HUDEP-2 (cell line): ENCODE results near the gene ATF7.
"Not testable (repeated sequence)": the region's sequence is repeated elsewhere in the genome, so short reads cannot be mapped to it uniquely, and the experiment has no call there.

Source experiments
- DNase-seq, 76 experiments: peaks; one replicate each; lab custom pipeline; 2025; ENCODE audit not compliant: unreplicated experiment in 76 of 76; lab: John Stamatoyannopoulos, UW

ATF7 gene

GRCh38 chr12:53568809-53569557 lies 57.2 kb downstream of the ATF7 start:
- DNase-seq = no peak

- no peak for DNase-seq
These were observed 58.0 kb downstream of the ATF7 start for GRCh38 chr12:53567961-53568808.

DNA sequence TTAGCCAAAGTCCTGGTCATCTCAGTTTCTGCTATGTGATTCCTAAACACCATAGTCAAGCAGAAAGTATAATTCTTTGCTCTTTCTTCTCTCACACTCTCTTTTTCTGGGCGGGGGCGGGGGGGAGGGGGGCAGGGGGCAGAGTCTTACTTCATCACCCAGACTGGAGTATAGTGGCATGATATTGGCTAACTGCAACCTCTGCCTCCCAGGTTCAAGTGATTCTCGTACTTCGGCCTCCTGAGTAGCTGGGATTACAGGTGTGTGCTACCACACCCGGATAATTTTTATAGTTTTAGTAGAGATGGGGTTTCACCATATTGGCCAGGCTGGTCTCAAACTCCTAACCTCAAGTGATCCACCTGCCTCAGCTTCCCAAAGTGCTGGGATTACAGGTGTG lies 60.8 kb downstream of the ATF7 start:
- not testable (repeated sequence) for DNase-seq

- no peak for DNase-seq
These were observed 61.2 kb downstream of the ATF7 start for GRCh38 chr12:53564941-53565340.

DNA sequence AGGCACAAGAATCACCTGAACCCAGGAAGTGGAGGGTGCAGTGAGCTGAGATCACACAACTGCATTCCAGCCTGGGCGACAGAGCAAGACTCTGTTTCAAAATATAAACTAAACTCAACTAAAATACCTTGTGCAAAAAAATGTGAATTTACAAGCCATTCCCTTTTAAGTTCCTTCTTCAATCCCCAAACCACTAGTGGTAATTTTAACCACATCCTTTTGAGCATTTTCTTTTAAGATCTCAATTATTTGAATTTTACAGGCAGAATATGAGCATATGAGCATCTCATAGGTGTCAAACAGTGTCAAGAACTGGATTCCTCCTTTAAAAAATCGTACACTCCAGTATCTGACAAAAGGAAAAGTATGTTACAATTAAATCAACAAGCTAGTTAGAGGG lies 61.9 kb downstream of the ATF7 start:
- DNase-seq = no peak

- DNase-seq = no peak
These were observed 62.6 kb downstream of the ATF7 start for GRCh38 chr12:53563452-53564028.

DNA sequence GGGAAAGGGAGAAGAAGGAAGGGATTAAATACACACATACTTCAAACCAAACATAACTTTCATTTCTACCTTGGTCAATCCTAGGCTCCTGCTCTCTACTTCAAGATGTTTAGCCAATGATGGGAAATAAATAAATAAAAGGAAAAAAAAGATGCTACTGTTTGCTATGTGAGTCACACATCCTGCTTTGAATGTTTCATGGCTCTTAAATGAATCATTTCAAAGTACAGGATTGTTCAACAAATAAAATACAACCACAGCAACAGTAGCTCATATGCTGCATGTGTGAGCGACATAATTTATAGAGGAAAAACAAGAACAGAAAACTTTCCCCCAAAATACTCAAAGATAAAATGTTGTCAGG lies 64.6 kb downstream of the ATF7 start:
- no peak for DNase-seq

DNA sequence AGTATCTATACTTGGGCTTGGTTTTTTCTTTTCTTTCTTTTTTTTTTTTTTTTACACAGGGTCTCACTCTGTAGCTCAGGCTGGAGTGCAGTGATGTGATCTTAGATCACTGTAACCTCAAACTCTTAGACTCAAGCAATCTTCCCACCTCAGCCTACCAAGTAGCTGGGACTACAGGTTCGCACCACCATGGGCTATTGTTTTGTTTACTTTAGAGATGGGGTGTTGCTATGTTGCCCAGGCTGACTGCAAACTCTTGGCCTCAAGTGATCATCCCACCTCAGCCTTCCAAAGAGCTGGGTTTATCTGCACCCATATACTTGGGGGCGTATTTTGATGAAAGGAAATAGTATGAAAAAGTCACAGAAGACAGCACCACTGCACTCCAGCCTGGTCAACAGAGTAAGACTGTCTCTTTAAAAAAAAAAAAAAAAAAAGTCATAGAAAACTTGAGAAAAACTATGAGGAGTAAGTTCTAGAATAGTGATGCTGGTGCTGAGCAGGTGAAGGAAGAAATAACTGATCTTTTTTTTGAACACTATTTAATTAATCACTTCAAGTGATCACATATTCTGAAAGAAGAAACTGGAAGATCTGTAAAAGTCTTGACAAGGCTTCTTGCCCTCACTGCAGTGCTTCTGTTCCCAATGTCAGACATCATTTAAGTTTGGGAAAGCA lies 65.1 kb downstream of the ATF7 start:
- no peak for DNase-seq

DNA sequence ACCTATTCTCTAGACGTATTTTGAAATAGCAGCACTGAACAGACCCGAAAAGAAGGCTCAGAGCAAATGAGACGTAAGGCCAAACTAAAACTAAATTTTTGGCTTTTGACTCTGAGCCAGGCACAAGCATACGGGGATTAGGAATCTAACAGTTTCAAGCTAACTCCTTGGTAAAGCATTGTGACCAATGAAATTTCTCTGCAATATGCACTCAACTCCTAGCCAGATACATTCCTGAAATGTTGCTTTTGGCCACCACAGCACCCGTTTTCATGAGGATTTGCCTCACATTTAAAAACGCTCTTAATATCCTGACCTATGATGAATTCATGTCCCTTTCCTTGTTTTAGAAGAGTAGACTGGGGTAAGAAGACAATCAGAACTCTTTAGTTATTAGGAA lies 65.8 kb downstream of the ATF7 start:
- DNase-seq = no peak

- DNase-seq = no peak
These were observed 67.6 kb downstream of the ATF7 start for GRCh38 chr12:53558631-53559030.

GRCh38 chr12:53552361-53553327 lies 73.5 kb downstream of the ATF7 start:
- no peak for DNase-seq

DNA sequence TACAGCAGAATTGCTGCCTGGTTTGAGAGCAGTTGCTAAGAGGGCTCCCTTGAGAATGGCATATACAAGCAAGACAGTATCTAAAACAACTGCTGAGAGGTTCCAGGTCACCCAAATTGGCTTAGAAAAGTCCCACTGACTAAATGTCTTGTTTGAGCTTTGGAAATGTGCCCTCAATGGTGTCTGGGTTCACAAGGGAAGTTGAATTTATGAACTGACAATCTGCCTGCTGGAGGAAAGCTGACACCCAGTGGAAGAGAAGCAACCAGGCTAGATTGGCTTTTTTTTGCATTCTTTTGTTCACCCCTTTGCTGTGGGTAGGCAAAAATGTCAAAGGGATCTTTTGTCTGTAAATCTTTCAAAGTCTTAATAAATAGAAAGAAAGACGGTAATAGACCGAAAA lies 74.3 kb downstream of the ATF7 start:
- DNase-seq = no peak

- no peak for DNase-seq
These were observed 75.6 kb downstream of the ATF7 start for GRCh38 chr12:53550595-53550994.

- not testable (repeated sequence) for DNase-seq
These were observed 76.1 kb downstream of the ATF7 start for GRCh38 chr12:53550131-53550530.

DNA sequence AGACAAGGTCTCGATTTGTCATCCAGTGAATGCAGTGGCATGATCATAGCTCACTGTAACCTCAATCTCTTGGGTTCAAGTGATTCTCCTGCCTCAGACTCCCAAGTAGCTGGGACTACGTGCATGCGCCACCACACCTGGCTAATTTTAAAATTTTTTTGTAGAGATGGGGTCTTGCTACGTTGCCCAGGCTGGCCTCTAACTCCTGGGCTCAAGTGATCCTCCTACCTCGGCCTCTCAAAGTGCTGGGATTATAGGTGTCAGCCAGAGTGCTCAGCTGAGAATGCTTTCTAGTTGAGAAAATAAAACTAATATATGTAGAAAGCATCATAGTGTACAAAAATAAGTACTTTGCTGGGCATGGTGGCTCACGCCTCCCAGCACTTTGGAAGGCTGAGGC lies 77.8 kb downstream of the ATF7 start:
- DNase-seq = not testable (repeated sequence)

- DNase-seq = peak in 40 of 76 experiments; percentile 1 to 51 (median 20)
These were observed 82.6 kb downstream of the ATF7 start for GRCh38 chr12:53543539-53543938.

DNA sequence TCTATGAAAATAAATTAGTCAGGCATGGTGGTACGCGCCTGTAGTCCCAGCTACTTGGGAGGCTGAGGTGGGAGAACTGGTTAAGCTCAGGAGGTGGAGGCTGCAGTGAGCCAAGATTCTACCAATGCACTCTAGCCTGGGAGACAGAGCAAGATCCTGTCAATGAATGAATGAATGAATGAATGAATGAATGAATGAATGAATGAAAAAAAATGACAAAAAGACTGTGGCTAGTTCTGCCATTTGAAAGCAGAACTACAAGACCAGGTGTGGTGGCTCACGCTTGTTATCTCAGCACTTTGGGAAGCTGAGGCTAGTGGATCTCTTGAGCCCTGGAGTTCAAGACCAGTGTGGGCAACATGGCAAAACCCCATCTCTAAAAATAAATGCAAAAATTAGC lies 86.7 kb downstream of the ATF7 start:
- DNase-seq = no peak

- DNase-seq = no peak
These were observed 87.9 kb downstream of the ATF7 start for GRCh38 chr12:53538209-53538689.

- DNase-seq = no peak
These were observed 89.2 kb downstream of the ATF7 start for GRCh38 chr12:53536962-53537361.

- DNase-seq = no peak
These were observed 92.7 kb downstream of the ATF7 start for GRCh38 chr12:53533471-53533870.
